SK-N-SH treated with all-trans-retinoic acid at 6 μM for 48 hours (cell line): Measurements from ENCODE around the gene TTLL1.

Source experiments
- ARNTL ChIP-seq: fragments of 450-650 bp; formaldehyde crosslinking; IDR thresholded peaks from 2 replicates; pipeline ENCODE4 v1.5.0; 2020; ENCODE audit warnings: low read depth, mild to moderate bottlenecking, moderate library complexity, borderline replicate concordance
- GLIS3 ChIP-seq: fragments of 250-450 bp; sonication (Bioruptor Pico); IDR thresholded peaks from 2 replicates; pipeline ENCODE4 v1.5.0; 2020; ENCODE audit warnings: mild to moderate bottlenecking, moderate library complexity
- RARB ChIP-seq: fragments of 250-450 bp; sonication (Bioruptor Pico); IDR thresholded peaks from 2 replicates; pipeline ENCODE4 v1.8.0; 2021; ENCODE audit warnings: mild to moderate bottlenecking, moderate library complexity
- TOX ChIP-seq: fragments of 250-450 bp; sonication (Bioruptor Pico); IDR thresholded peaks from 2 replicates; pipeline ENCODE4 v1.8.0; 2021; ENCODE audit warnings: mild to moderate bottlenecking, moderate library complexity, borderline replicate concordance
- ZNF8 ChIP-seq: fragments of 450-650 bp; formaldehyde crosslinking; IDR thresholded peaks from 2 replicates; pipeline ENCODE4 v1.5.0; 2020; ENCODE audit warnings: mild to moderate bottlenecking, moderate library complexity
- TF ChIP-seq, protein P1 (sequence below): fragments of 250-450 bp; sonication (Bioruptor Pico); IDR thresholded peaks from 2 replicates; pipeline ENCODE4 v1.5.1; 2021; ENCODE audit warnings: mild to moderate bottlenecking, moderate library complexity
- TF ChIP-seq, protein P2 (sequence below): fragments of 250-450 bp; sonication (Bioruptor Pico); IDR thresholded peaks from 2 replicates; pipeline ENCODE4 v1.5.1; 2020; ENCODE audit warnings: low read depth, mild to moderate bottlenecking, moderate library complexity

- TF ChIP-seq ARNTL (CRISPR knock-in tag) = no peak
- TF ChIP-seq, protein P1, sequence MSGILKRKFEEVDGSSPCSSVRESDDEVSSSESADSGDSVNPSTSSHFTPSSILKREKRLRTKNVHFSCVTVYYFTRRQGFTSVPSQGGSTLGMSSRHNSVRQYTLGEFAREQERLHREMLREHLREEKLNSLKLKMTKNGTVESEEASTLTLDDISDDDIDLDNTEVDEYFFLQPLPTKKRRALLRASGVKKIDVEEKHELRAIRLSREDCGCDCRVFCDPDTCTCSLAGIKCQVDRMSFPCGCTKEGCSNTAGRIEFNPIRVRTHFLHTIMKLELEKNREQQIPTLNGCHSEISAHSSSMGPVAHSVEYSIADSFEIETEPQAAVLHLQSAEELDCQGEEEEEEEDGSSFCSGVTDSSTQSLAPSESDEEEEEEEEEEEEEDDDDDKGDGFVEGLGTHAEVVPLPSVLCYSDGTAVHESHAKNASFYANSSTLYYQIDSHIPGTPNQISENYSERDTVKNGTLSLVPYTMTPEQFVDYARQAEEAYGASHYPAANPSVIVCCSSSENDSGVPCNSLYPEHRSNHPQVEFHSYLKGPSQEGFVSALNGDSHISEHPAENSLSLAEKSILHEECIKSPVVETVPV (CRISPR knock-in tag) = no peak
- no peak for TF ChIP-seq RARB
- TF ChIP-seq ZNF8 = no peak
- TF ChIP-seq, protein P2, sequence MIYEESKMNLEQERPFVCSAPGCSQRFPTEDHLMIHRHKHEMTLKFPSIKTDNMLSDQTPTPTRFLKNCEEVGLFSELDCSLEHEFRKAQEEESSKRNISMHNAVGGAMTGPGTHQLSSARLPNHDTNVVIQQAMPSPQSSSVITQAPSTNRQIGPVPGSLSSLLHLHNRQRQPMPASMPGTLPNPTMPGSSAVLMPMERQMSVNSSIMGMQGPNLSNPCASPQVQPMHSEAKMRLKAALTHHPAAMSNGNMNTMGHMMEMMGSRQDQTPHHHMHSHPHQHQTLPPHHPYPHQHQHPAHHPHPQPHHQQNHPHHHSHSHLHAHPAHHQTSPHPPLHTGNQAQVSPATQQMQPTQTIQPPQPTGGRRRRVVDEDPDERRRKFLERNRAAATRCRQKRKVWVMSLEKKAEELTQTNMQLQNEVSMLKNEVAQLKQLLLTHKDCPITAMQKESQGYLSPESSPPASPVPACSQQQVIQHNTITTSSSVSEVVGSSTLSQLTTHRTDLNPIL (CRISPR knock-in tag) = no peak
- no peak for TF ChIP-seq GLIS3 (CRISPR knock-in tag)
- no peak for TF ChIP-seq TOX
Measured at GRCh38 chr22:43031617-43032016, 57.6 kb downstream of the TTLL1 start.
